ENCODE data around the gene RFX4.

Gene RFX4

GRCh38 chr12:106733660-106734059, 150.9 kb downstream of the RFX4 start:
- no peak for DNase-seq (ENCODE audit: low read depth)
- no peak overlapping the region for H3K4me3 ChIP-seq (ENCODE audit: low read depth, low read length)
- TF ChIP-seq CTCF (conservative IDR thresholded peaks at IDR 0.05; ENCODE audit: low read depth, low read length) = no peak

- no peak overlapping the region for H3K4me3 ChIP-seq (ENCODE audit: low read depth, low read length)
- DNase-seq (ENCODE audit: low read depth) = peak; percentile 6
- TF ChIP-seq CTCF (conservative IDR thresholded peaks at IDR 0.05; ENCODE audit: low read depth, low read length) = no peak
These were observed 153.5 kb downstream of the RFX4 start for GRCh38 chr12:106736051-106736957.

GRCh38 chr12:106739318-106739717, 156.5 kb downstream of the RFX4 start:
- DNase-seq (ENCODE audit: low read depth) = no peak
- no peak for TF ChIP-seq CTCF (conservative IDR thresholded peaks at IDR 0.05; ENCODE audit: low read depth, low read length)
- H3K4me3 ChIP-seq (ENCODE audit: low read depth, low read length) = no peak overlapping the region

- no peak overlapping the region for H3K4me3 ChIP-seq (ENCODE audit: low read depth, low read length)
- peak; percentile 37 for DNase-seq (ENCODE audit: low read depth)
These were observed 157.2 kb downstream of the RFX4 start for GRCh38 chr12:106739815-106740530.

DNA sequence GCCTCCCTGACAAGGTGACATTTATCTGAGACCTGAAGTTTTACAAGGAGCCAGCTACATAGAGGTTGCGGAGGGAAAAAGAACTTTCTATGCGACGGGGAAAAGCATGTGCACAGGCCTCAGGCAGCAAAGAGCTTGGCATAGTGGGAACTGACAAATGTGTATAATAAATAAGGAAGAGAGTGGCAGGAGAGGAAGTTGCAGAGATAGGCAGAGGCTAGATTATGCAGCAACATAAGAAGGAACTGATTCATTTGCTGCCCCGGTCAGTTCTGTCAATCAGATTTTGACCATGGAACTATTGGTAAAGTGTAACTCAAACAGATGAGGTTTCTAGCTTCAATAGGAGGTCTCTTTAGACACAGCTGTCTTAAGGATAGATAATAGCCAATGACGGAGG, 158.0 kb downstream of the RFX4 start:
- no peak overlapping the region for H3K4me3 ChIP-seq (ENCODE audit: low read depth, low read length)
- DNase-seq (ENCODE audit: low read depth) = no peak
- no peak for TF ChIP-seq CTCF (conservative IDR thresholded peaks at IDR 0.05; ENCODE audit: low read depth, low read length)

More at GRCh38 chr12:106739815-106740530, 157.2 kb downstream of the RFX4 start:
- no peak for TF ChIP-seq CTCF (conservative IDR thresholded peaks at IDR 0.05; ENCODE audit: low read depth, low read length)

GRCh38 chr12:106741247-106741646, 158.4 kb downstream of the RFX4 start:
- no peak for TF ChIP-seq CTCF (conservative IDR thresholded peaks at IDR 0.05; ENCODE audit: low read depth, low read length)
- H3K4me3 ChIP-seq (ENCODE audit: low read depth, low read length) = no peak overlapping the region
- no peak for DNase-seq (ENCODE audit: low read depth)
